Gastroesophageal sphincter (tissue), 3 donors: ENCODE measurements around the gene KLHL1.

ENCODE experiments used
- EP300 ChIP-seq: sonication (generic); formaldehyde crosslinking; IDR thresholded peaks from one replicate; pipeline ENCODE4 v1.6.1; 2017; ENCODE audit warnings: antibody characterized with exemption, mild to moderate bottlenecking
- POLR2A ChIP-seq, 2 donors: fragments of 450-650 bp; IDR thresholded peaks; one replicate each; pipeline ENCODE4 v1.6.1; 2017; ENCODE audit warnings: antibody characterized with exemption in 2 of 2, mild to moderate bottlenecking in 2 of 2, moderate library complexity in 1 of 2
- TF ChIP-seq, protein P1 (sequence below), 4 experiments: fragments of 200-600 bp in 2 of 4; fragments of 450-650 bp in 2 of 4; sonication (generic) in 1 of 4; IDR thresholded peaks; one replicate each; pipeline ENCODE4 v1.5.1; 2017 to 2019; ENCODE audit warnings: antibody characterized with exemption in 4 of 4, mild to moderate bottlenecking in 2 of 4, moderate library complexity in 2 of 4

DNA sequence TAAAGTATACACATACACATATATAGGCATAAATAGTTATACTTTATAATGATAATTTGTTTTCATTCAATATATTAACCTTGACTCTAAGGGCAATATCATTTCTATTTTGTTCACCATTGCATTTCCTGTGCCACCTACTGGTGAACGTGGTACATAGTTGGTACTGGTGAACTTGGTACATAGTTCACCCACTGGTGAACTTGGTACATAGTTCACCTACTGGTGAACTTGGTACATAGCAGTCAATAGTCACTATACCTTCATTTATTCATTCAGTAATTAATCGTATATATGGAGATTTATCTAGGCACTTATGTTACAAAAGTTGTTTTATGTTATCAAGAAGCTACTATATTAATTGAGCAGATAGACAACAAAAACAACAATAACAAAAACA lies 173.2 kb downstream of the KLHL1 start:
- TF ChIP-seq, protein P1, sequence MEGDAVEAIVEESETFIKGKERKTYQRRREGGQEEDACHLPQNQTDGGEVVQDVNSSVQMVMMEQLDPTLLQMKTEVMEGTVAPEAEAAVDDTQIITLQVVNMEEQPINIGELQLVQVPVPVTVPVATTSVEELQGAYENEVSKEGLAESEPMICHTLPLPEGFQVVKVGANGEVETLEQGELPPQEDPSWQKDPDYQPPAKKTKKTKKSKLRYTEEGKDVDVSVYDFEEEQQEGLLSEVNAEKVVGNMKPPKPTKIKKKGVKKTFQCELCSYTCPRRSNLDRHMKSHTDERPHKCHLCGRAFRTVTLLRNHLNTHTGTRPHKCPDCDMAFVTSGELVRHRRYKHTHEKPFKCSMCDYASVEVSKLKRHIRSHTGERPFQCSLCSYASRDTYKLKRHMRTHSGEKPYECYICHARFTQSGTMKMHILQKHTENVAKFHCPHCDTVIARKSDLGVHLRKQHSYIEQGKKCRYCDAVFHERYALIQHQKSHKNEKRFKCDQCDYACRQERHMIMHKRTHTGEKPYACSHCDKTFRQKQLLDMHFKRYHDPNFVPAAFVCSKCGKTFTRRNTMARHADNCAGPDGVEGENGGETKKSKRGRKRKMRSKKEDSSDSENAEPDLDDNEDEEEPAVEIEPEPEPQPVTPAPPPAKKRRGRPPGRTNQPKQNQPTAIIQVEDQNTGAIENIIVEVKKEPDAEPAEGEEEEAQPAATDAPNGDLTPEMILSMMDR (IDR thresholded peaks at IDR 0.05), result no peak
- TF ChIP-seq POLR2A (IDR thresholded peaks at IDR 0.05) (no peak), EP300 (no peak)
